NCI-H510A treated with DMSO at 0.1 percent for 48 hours (cell line): Measurements from ENCODE around the gene CNOT4.
"Not testable (repeated sequence)": the region's sequence is repeated elsewhere in the genome, so short reads cannot be mapped to it uniquely, and the experiment has no call there.

Experiments used
- DNase-seq: peaks from one replicate; lab custom pipeline; 2025; lab: John Stamatoyannopoulos, UW

The CNOT4 gene

DNA sequence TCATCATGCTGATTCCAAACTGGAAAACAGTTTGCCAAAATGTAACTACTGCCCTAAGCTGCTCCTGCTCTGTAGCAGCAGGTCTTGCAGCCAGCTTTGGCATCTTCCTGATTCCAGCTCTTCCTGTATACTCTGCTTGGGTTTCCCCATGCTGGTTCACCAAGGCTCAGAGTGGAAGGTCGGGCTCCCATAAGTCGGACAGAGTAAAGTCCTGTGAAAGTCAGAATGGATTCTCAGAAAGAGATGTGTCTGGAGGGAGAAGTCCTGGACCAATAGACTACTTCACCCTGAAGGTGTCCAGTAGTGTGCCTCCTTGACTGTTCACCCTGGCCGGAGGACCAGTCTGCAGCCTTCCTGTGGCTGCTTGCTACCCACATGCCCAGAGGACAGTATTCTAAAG, 182.4 kb downstream of the CNOT4 start:
- no peak for DNase-seq

DNA sequence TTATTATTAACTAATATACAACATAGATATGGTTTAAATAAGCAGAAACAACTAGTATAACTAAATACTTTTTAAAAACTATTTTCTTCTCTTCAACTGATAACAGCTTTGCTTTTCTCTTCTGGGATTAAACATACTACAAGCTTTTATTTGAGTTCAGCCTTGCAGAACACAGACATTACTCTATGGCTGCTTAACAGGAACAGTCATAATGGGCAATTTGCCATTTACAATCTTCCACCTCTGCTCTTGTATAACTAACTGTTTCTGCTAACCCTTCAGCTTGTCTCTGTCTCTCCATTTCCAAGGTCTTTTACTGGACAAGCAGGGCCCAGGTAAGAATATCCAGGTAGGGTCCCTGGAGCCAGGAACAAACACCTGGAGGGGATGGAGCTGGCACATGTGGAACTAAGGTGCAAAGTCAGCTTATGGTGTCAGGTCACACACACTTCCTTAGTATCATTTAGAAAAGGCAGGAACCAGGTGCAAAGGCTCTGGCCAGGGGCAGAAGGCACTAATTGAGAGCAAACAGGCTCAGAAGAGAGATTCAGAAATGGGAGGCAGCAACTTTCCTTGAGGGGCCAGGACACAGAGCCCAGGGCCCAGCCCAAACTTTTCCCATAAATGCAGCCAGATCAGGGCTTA, 183.1 kb downstream of the CNOT4 start:
- DNase-seq: peak; percentile 28

DNA sequence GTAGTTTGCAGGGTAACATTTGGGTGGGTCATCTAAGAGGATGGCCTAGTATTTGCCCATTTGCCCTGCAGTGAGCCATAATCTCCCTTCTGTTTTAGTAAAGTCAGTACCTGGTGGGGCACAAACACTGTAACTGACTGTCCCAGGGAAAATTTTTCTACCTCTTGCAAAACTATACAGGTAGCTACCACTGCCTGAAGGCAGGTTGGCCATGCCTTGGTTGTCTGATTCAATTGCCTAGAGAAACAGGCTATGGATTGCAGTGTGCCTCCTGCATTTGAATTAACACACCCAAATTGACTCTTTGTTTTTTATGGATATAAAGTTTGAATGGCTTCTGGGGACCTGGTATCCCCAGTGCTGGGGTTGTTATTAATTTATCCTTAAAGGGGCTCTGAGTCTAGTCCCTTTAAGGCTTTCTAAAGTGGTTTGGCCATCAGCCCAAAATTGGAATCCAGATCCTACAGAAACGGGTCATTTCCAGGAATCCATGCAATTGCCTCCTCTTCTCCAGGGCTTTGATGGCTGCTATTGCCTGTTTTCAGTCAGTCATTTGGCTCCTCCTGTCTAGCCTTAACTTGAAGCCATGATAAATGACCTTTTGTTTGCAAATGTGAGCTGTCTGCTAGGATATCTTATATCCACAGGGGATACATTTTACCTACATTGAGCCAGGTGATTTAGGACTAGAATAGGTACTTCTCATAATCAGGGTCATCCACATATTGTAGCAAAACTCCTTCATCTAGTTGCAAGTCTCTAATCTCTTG, 187.1 kb downstream of the CNOT4 start:
- no peak for DNase-seq

DNA sequence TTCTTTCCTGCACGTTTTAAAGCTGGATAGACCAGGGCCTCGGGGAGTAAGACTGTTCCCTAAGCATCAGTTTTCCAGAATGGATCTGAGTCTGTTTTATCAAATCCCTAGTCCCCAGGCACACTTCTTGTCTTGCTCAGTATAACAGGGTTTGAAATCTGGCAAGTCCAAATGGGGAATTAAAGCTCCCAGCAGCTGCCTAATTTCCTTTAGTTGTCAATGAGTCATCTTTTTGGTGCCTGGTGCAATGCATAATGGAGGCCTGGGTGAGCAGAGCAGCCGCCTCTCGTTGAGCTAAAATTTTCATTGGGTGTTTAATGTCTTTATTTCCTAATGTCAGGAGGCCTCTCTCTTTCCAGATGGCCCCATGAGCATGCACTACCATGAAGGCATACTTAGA, 188.3 kb downstream of the CNOT4 start:
- no peak for DNase-seq

DNA sequence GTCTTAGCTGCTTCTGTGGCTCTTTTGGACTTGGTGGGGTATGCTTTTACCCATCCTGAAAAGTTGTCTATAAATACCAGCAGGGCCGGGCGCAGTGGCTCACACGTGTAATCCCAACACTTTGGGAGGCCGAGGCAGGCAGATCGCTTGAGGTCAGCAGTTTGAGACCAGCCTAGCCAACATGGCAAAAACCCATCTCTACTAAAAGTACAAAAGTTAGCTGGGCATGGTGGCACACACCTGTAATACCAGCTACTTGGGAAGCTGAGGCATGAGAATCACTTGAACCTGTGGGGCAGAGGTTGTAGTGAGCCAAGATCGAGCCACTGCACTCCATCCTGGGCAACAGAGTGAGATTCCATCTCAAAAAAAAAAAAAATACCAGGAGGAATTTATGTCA, 188.9 kb downstream of the CNOT4 start:
- not testable (repeated sequence) for DNase-seq

DNA sequence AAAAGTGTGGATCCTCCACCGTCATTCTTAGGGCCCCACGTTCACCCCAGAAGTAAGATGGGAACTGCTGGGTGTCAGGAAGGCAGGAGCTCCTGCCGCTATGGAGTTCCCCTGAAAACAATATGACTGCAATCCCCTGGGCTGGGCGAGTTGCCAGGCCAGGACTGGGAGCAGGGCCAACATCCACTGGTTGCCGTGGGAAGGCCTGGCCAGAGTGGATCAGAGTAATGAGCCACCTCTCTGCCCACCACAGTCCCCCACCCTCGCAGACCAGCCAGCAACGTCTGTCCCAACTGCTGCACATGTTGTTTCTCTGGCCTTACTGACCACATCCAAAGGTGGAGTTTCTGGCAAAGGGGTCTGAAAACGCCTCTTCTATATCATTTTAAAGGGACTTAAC, 189.6 kb downstream of the CNOT4 start:
- no peak for DNase-seq

DNA sequence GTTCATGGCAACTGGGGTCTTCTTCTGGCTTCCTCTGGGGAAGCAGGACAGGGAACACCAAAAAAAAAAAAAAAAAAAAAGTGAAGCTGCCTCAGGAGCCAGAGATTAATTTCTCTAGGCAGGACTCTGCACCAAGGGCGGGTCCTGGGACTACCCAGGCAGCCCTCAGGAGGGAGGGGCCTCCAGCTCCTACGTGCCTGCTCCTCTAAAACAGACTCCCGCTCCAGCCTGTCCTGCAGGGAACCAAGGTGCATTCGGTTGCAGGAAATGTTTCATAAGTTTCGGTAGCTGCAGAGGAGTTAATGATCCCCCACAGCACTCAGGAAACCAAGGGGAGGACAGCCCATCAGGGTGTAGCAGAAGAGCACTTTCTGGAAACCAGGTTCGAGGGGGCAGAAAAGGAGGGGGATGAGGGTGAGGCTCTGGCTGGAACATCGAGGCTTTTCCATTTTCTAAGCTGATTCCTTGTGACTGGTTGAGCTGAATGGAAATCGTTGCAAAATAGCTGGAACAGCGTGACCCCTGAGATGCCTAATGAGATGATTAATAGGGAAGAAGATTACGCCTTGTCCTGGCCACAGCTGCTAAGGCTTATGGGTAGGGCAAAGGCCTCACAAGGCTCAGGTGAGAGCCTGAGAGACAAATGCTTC, 192.1 kb downstream of the CNOT4 start:
- no peak for DNase-seq

DNA sequence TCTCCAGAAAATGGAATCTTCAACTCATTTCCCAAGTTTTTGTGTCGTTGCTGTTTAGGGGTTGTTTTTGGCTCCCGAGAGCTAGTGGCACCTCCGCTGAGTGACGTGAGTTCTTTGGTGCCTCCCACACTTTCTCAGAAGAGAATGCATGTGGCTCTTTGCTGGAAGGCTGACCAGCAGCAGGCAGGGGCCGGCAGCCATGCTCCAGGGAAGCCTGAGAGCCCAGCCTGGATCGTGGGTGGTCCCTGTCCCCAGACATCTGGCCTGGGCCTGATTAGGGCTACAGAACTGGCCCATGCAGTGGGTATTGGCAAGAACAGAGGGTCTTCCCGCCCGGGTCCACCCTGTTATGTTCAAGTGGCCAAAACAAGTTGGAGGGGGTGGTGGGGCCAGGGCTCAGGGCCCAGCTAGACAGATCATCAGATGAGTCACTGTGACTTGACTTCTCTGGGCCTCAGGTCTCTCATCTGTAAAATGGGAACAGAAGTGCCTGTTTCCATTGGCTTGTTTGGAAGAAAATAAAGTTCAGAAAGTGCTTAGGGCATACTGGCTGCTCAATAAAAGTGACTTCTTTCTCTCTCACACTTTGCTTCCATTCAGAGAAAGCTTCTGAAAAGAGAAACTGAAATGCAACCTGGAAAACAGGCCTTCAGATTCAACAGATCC, 193.1 kb downstream of the CNOT4 start:
- DNase-seq: no peak

DNA sequence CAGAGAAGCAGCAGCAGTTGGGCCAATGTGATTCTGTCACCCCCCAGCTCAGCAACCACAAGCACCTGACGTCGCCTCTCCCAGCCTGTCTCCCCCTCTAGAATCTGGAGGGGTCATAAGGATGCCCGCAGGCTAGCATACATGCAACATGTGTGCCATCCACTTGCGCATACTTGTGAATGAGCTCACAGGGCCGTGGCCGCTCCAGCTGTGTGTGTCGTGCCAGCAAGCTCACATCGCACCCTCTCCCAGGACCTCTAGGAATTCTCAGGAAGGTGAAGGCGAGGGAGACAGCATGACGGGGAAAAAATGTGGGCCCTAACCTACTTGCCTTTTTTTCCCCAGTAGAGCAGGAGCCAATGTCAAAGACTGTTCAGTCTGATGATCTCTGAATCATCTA, 195.9 kb downstream of the CNOT4 start:
- DNase-seq: no peak
